ENCODE results near the gene HPS6.

HPS6 gene

GRCh38 chr10:102068216-102068615 lies 3.1 kb downstream of the HPS6 start:
- DNase-seq (ENCODE audit: low read depth in 3 of 3, low spot score in 1 of 3), result no peak

GRCh38 chr10:102069071-102069470 lies 3.9 kb downstream of the HPS6 start:
- no peak for DNase-seq (ENCODE audit: low read depth in 3 of 3, low spot score in 1 of 3)

- DNase-seq (ENCODE audit: low read depth in 3 of 3, low spot score in 1 of 3), result peak; percentile 49 to 66 (median 54)
Measured at GRCh38 chr10:102072673-102073527, 7.8 kb downstream of the HPS6 start.

- no peak for DNase-seq (ENCODE audit: low read depth in 3 of 3, low spot score in 1 of 3)
Measured at GRCh38 chr10:102083541-102083940, 18.4 kb downstream of the HPS6 start.

GRCh38 chr10:102085336-102085735 lies 20.2 kb downstream of the HPS6 start:
- DNase-seq (ENCODE audit: low read depth in 3 of 3, low spot score in 1 of 3), result no peak

GRCh38 chr10:102086196-102086595 lies 21.0 kb downstream of the HPS6 start:
- no peak for DNase-seq (ENCODE audit: low read depth in 3 of 3, low spot score in 1 of 3)

GRCh38 chr10:102090772-102091171 lies 25.6 kb downstream of the HPS6 start:
- no peak for DNase-seq (ENCODE audit: low read depth in 3 of 3, low spot score in 1 of 3)

GRCh38 chr10:102096449-102096848 lies 31.3 kb downstream of the HPS6 start:
- no peak for DNase-seq (ENCODE audit: low read depth in 3 of 3, low spot score in 1 of 3)

GRCh38 chr10:102101152-102101551 lies 36.0 kb downstream of the HPS6 start:
- DNase-seq (ENCODE audit: low read depth in 3 of 3, low spot score in 1 of 3), result no peak

- no peak for DNase-seq (ENCODE audit: low read depth in 3 of 3, low spot score in 1 of 3)
Measured at GRCh38 chr10:102102421-102102820, 37.3 kb downstream of the HPS6 start.

GRCh38 chr10:102106998-102107397 lies 41.8 kb downstream of the HPS6 start:
- no peak for DNase-seq (ENCODE audit: low read depth in 3 of 3, low spot score in 1 of 3)

GRCh38 chr10:102109166-102110116 lies 44.3 kb downstream of the HPS6 start:
- DNase-seq (ENCODE audit: low read depth in 3 of 3, low spot score in 1 of 3), result no peak

- DNase-seq (ENCODE audit: low read depth in 3 of 3, low spot score in 1 of 3), result no peak
Measured at GRCh38 chr10:102111276-102111675, 46.1 kb downstream of the HPS6 start.

GRCh38 chr10:102112210-102112817 lies 47.2 kb downstream of the HPS6 start:
- DNase-seq (ENCODE audit: low read depth in 3 of 3, low spot score in 1 of 3), result no peak

GRCh38 chr10:102113261-102113955 lies 48.3 kb downstream of the HPS6 start:
- no peak for DNase-seq (ENCODE audit: low read depth in 3 of 3, low spot score in 1 of 3)

GRCh38 chr10:102113956-102114857 lies 49.1 kb downstream of the HPS6 start:
- DNase-seq (ENCODE audit: low read depth in 3 of 3, low spot score in 1 of 3), result no peak

- DNase-seq (ENCODE audit: low read depth in 3 of 3, low spot score in 1 of 3), result peak; percentile 49 to 85 (median 64)
Measured at GRCh38 chr10:102114861-102115618, 49.9 kb downstream of the HPS6 start.

- DNase-seq (ENCODE audit: low read depth in 3 of 3, low spot score in 1 of 3), result no peak
Measured at GRCh38 chr10:102115775-102116174, 50.6 kb downstream of the HPS6 start.

- no peak for DNase-seq (ENCODE audit: low read depth in 3 of 3, low spot score in 1 of 3)
Measured at GRCh38 chr10:102116656-102117055, 51.5 kb downstream of the HPS6 start.
